Skin epidermis (tissue), 12 donors: ENCODE data around the gene SLC6A13.
A peak's percentile ranks its signal among the peaks of the same experiment; 100 is the strongest.
"Not testable (repeated sequence)": the region's sequence is repeated elsewhere in the genome, so short reads cannot be mapped to it uniquely, and the experiment has no call there.

ENCODE experiments used
- H3K27ac ChIP-seq, 21 experiments: fragments of 200-600 bp; sonication (generic) in 11 of 21; one replicate each; pipeline ENCODE4 v1.5.0; 2020; ENCODE audit warnings: mild to moderate bottlenecking in 3 of 21, inconsistent platforms in 2 of 21, moderate library complexity in 2 of 21
- H3K4me3 ChIP-seq, 7 experiments: fragments of 200-600 bp; sonication (generic) in 2 of 7; one replicate each; pipeline ENCODE4 v1.5.0; 2020; ENCODE audit warnings: inconsistent platforms in 2 of 7, mild to moderate bottlenecking in 2 of 7, moderate library complexity in 1 of 7

SLC6A13 gene

DNA sequence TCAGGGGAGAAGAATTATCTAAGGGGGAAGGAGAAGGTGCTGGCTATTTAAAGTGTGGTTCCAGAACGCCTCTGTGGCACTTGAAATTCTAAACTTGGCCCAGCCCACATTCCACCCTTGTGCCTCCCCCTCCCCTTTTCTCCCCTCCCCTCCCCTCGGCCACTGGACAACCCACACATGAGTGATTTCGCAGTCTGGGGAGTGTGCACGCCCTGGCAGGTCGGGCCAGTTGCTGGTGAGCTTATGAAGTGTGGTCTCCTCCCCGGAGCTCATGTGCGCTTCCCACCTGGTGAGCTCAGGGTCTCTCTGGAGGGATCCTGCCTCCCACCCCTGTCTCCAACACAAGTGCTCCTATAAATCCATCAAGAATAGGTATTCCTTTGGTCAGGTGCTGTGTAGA, at the start of gene SLC6A13:
Gene SLC6A13, minus strand, starts transcription at position 20 of the 400 bp plus-strand sequence. CDS start 2,784 bp downstream, outside the sequence.
- Histone ChIP-seq H3K27ac (no peak within 1 kb of the TSS), H3K4me3 (no peak within 1 kb of the TSS)

GRCh38 chr12:308511-308910, 45.9 kb upstream of the SLC6A13 start:
- no peak overlapping the region for H3K27ac ChIP-seq
- no peak overlapping the region for H3K4me3 ChIP-seq

DNA sequence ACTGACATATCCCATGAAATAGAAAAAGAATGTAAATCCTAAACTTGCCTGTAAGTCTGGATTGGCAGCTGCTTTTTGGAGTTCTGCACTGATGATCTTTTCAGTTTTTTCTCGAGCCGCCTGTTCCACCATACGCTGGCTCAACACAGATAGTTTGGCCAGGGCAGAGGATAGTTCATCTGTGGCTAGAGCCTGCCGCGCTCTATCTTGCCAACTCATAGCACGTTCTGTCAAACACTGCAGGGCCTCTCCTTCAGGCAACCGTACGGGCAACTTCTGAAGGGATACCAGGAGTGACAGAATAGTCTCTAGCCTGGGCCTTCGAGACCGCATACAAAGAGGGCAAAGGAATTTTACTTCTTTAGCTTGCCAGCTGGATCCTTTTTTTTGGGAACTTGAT, 44.8 kb upstream of the SLC6A13 start:
- H3K27ac ChIP-seq, result no peak overlapping the region

GRCh38 chr12:304805-305204, 42.2 kb upstream of the SLC6A13 start:
- no peak overlapping the region for H3K4me3 ChIP-seq
- H3K27ac ChIP-seq, result peak overlapping the region in 1 of 21 experiments; percentile 31

More for the DNA sequence above, 44.8 kb upstream of the SLC6A13 start:
- no peak overlapping the region for H3K4me3 ChIP-seq

DNA sequence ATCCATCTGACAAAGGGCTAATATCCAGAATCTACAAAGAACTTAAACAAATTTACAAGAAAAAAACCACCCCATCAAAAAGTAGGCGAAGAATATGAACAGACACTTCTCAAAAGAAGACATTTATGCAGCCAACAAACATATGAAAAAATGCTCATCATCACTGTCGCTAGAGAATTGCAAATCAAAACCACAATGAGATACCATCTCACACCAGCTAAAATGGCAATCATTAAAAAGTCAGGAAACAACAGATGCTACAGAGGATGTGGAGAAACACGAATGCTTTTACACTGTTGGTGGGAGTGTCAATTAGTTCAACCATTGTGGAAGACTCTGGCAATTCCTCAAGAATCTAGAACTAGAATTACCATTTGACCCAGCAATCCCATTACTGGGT, 40.1 kb upstream of the SLC6A13 start:
- not testable (repeated sequence) for H3K4me3 ChIP-seq, H3K27ac ChIP-seq

DNA sequence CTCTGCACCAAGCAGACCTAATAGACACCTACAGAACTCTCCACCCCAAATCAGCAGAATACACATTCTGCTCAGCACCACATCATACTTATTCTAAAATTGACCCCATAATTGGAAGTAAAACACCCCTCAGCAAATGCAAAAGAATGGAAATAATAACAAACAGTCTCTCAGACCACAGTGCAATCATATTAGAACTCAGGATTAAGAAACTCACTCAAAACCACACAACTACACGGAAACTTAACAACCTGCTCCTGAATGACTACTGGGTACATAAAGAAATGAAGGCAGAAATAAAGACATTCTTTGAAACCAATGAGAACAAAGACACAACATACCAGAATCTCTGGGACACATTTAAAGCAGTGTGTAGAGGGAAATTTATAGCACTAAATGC, 37.5 kb upstream of the SLC6A13 start:
- H3K4me3 ChIP-seq, H3K27ac ChIP-seq: not testable (repeated sequence)

GRCh38 chr12:299511-299910, 36.9 kb upstream of the SLC6A13 start:
- not testable (repeated sequence) for H3K4me3 ChIP-seq, H3K27ac ChIP-seq

GRCh38 chr12:298059-298458, 35.4 kb upstream of the SLC6A13 start:
- not testable (repeated sequence) for H3K4me3 ChIP-seq, H3K27ac ChIP-seq

DNA sequence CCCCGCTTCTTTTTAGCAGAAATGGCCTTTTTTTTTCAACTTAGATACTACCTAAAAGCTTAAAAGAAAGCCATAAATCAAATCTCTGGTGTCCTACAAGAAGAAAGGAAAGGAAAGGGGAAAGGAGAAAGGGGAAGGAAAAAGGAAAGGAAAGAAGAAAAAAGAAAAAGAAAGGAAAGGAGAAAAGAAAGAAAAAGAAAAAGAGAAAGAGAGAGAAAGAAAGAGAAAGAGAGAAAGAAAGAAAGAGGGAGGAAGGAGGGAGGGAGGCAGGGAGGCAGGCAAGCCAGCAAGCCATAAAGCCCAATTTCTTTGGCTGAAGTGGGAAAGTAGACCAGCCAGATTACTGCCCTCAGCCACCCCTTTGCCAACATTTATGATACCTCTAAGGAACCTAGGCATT, 32.5 kb upstream of the SLC6A13 start:
- Histone ChIP-seq H3K4me3 (no peak overlapping the region), H3K27ac (no peak overlapping the region)

DNA sequence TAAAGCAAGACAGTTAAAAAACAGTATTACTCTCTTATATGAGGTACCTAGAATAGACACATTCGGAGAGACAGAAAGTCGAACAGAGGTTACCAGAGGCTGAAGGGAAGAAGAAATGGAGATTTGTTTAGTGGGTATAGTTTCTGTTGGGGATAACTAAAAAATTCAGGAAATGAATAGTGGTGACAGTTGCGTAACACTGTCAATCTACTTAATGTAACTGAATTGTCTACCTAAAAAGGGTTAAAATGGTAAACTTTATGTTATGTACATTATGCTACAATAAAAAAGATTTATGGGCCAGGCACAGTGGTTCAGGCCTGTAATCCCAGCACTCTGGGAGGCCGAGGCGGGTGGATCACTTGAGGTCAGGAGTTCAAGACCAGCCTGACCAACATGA, 30.6 kb upstream of the SLC6A13 start:
- Histone ChIP-seq H3K4me3 (no peak overlapping the region), H3K27ac (no peak overlapping the region)

DNA sequence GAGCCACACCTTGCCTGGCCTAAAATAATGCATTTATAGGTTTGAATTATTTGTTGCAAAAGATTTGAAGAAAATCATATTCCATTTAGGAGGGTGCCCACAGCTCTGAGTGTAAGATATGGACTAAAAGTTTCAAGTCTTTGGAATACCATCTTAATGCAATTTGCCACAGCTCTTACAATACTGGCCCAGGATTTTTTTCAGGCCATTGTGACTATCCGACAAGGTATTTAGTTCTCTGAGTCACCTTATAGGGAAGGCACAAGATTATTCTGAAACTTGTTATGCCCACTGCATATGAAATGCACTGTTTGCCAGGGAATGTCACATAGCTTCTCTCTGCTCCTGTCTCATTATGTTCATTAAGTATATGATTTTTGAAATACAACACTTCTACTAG, 29.6 kb upstream of the SLC6A13 start:
- Histone ChIP-seq H3K4me3 (no peak overlapping the region), H3K27ac (no peak overlapping the region)

DNA sequence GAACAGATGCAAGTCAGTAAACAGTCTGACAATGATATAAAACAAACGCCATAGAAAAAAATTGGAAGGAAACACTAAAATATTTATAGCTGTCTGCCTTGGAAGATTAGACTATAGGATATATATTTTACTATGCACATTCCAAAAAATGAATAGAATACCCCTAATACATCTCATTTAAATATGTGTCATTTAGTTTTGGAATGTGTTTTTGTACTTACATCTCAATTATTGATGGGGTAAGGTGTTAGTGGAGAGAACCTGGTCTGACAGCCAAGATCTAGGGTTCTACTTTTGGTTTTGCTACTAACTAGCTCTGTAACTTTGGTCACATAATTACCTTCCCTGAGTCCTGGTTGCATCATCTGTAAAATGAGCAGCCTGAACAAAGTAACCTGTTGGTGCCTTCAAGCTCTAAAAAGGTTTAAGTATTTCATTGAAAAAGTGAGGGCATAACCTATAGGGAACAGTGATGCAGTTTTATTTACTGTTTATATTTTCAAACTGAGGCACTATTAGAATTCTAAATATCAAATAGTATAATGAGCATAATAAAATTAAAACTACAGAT, 28.6 kb upstream of the SLC6A13 start:
- H3K4me3 ChIP-seq, result no peak overlapping the region
- H3K27ac ChIP-seq, result no peak overlapping the region

- no peak overlapping the region for H3K27ac ChIP-seq
- no peak overlapping the region for H3K4me3 ChIP-seq
These were observed 26.1 kb upstream of the SLC6A13 start for GRCh38 chr12:288687-289086.

DNA sequence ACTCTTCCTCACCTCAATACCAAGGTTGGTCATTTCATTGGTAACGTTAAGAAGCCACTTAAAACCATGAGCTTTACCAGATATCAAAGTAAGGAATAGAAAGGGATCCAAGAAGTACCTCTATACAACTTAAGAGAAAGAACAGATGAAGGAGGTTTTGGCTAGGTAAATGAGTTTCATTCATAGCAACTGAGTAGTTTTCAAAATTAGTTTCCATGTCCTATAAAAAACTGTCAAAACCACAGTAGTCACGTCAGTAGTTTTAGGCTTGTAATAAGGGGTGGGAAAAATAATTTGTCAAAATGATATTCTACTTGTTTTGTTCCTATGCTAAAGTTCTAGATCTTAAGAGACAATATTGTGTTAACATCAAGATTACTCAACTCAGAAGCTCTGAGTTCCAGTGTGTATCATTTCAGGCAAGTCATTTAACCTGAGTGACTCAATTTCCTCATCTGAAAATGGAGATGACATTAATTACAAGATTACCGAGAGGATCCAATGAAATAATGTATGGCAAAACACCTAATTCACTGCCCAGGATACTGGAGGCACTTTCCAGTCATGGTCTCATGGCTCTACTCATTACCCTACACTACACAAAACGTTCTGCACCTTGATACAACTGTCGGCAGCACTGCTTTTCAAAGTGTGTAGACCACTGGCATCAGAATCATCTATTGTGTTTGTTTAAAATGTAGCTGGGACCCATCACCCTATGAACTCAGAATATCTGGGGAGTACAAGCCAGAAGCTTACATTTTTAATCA, 24.1 kb upstream of the SLC6A13 start:
- Histone ChIP-seq H3K27ac (no peak overlapping the region), H3K4me3 (no peak overlapping the region)

DNA sequence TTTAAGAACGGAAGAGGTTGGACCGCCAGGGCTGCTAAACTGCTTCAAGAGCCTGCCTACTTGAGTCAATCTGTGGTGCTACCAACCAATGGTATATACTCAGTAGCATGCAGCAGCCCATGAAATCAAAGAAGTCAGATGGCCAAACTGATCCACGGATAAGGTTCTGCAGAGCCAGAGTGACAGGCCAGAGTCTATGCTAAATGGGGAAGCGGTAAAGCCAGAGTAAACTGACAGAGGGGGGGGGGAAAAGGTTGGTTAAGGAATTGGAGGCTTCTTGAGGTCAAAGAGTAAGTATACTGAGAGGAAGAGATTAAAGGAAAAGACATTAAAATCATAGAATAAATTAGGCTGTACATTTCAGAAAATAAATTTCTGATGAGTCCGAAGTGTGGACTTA, 15.4 kb upstream of the SLC6A13 start:
- no peak overlapping the region for H3K4me3 ChIP-seq
- no peak overlapping the region for H3K27ac ChIP-seq

GRCh38 chr12:275812-276211, 13.2 kb upstream of the SLC6A13 start:
- no peak overlapping the region for H3K4me3 ChIP-seq
- no peak overlapping the region for H3K27ac ChIP-seq

DNA sequence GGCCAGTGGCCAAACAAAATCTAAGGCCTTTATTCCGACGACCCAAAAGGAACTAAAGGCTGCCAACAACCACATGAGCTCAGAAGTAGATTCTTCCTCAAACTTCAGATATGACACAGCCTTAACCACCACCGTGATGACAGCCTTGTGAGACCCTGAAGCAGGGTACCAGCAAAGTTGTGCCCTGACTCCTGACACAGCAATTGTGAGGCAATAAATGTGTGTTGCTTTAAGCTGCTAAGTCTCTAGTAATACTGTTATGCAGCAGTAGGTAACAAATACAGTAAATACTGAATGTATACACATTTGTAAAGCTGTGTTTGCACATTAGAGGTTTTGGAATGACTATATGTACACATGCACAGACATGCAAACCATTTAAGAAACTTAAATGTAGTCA, 10.7 kb upstream of the SLC6A13 start:
- no peak overlapping the region for H3K27ac ChIP-seq

GRCh38 chr12:272942-273341, 10.3 kb upstream of the SLC6A13 start:
- Histone ChIP-seq H3K27ac (no peak overlapping the region), H3K4me3 (no peak overlapping the region)

More for the DNA sequence above, 10.7 kb upstream of the SLC6A13 start:
- H3K4me3 ChIP-seq, result no peak overlapping the region

GRCh38 chr12:271161-271560, 8.5 kb upstream of the SLC6A13 start:
- Histone ChIP-seq H3K4me3 (no peak overlapping the region), H3K27ac (no peak overlapping the region)

DNA sequence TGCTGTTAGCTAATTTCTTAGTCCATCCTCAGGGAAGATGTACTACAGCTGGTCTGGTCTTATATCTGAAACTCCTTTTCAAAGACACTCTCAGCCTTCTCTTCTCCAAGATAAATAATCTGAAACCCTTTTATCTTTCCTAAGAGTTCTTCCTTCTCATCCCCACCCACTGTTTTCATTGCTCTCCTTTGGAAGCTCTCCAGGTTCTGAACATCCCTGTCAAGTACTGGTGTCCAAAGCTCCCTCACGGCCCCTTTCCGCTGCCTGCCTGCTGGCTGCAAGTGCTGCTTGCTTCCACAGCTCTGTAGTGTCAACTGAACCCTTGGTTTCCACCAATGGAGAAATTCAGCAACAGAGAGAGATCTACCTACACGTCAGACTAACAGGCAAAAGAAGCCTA, 6.6 kb upstream of the SLC6A13 start:
- Histone ChIP-seq H3K27ac (no peak overlapping the region), H3K4me3 (no peak overlapping the region)

DNA sequence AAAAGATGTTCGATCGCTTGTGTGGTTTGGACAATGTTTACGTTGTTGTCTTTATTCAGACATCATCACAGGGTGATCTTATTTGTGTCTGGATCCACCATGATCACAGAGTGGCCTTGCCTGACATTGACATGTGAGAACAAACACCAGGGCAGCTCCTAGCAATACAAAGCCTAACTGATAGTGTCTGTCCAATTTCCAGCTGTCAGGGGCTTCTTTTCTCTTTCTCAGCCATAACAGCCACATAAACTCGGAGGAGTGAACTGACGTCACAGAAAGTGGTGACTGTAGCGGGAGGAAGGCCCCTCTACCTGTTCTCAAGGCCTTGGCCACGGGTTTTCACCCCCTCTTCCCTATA, 5.8 kb upstream of the SLC6A13 start:
- H3K4me3 ChIP-seq, result no peak overlapping the region
- no peak overlapping the region for H3K27ac ChIP-seq
